GM12878 (cell line): ENCODE results near the gene MYRFL. TPM values are rescaled to one million over a fixed set of nuclear protein-coding genes. Genes with fewer than 3 reads are reported as not detected.

ENCODE experiments used
- ATAC-seq: fragments of 200-7000 bp; cut with Tn5 transposase; 3 replicates; pipeline ENCODE4 v1.9.1; 2020; ENCODE audit warnings: mild to moderate bottlenecking, moderate library complexity
- BruUV-seq: library from RNA; stranded (reverse); fragments of 400-500 nt; replicated peaks from 2 replicates; lab custom pipeline; 2021; lab: Mats Ljungman, UMichigan
- CTCF ChIA-PET: fragments of 300-600 bp; sonication (Branson Sonifier 250); formaldehyde crosslinking; extraction: SDS; loops from one replicate; lab custom pipeline; 2021; ENCODE audit warnings: inconsistent platforms; lab: Yijun Ruan, JAX
- POLR2A ChIA-PET: fragments of 350-600 bp; formaldehyde crosslinking; extraction: SDS; loops from one replicate; lab custom pipeline; 2021; ENCODE audit warnings: inconsistent platforms; lab: Charles Lee
- RAD21 ChIA-PET: fragments of 300-600 bp; sonication (Branson Sonifier 250); formaldehyde crosslinking; loops from one replicate; lab custom pipeline; 2023; ENCODE audit warnings: antibody characterized with exemption; ENCODE audit not compliant: unreplicated experiment; lab: Charles Lee
- SMC1A ChIA-PET: fragments of 300-600 bp; sonication (Branson Sonifier 250); formaldehyde crosslinking; loops from one replicate; lab custom pipeline; 2023; ENCODE audit not compliant: unreplicated experiment, uncharacterized antibody; lab: Charles Lee
- DNase-seq: peaks from one replicate; pipeline ENCODE4 v3.0.0-alpha.2; 2011; ENCODE audit warnings: low read depth, low spot score
- FAIRE-seq: peaks from 3 replicates; lab custom pipeline; 2011; peaks lifted over from hg19 to GRCh38; lab: Jason Lieb, UNC
- H2AFZ ChIP-seq: 2 replicates; pipeline ENCODE4 v1.6.0; 2011; ENCODE audit warnings: low read depth, low read length, control low read depth; ENCODE audit not compliant: control insufficient read depth
- H3K27ac ChIP-seq: 2 replicates; pipeline ENCODE4 v1.5.1; 2011; ENCODE audit warnings: control low read depth; ENCODE audit not compliant: control insufficient read depth, insufficient read depth
- H3K27me3 ChIP-seq, 2 experiments: replicated peaks in 1 of 2; 2 replicates each; pipeline versions ENCODE4 v1.6.0 to v1.6.1; 2011; ENCODE audit warnings: low read length in 1 of 2; ENCODE audit not compliant: control insufficient read depth in 2 of 2, insufficient read depth in 2 of 2
- H3K36me3 ChIP-seq, 2 experiments: 2 replicates each; pipeline ENCODE4 v1.5.1; 2011; ENCODE audit warnings: low read length in 1 of 2; ENCODE audit not compliant: control insufficient read depth in 2 of 2, insufficient read depth in 2 of 2
- H3K4me1 ChIP-seq: 2 replicates; pipeline ENCODE4 v1.6.1; 2011; ENCODE audit warnings: mild to moderate bottlenecking, low read length, moderate library complexity, mixed read lengths; ENCODE audit not compliant: control insufficient read depth, insufficient read depth
- H3K4me2 ChIP-seq: 2 replicates; pipeline ENCODE4 v1.6.0; 2011; ENCODE audit warnings: control low read depth; ENCODE audit not compliant: control insufficient read depth, insufficient read depth
- H3K4me3 ChIP-seq: fragments of 200-600 bp; sonication (generic); 2 replicates; pipeline ENCODE4 v1.5.1; 2016
- H3K79me2 ChIP-seq: 2 replicates; pipeline ENCODE4 v1.6.0; 2011; ENCODE audit warnings: low read length; ENCODE audit not compliant: control insufficient read depth, insufficient read depth
- H3K9ac ChIP-seq: 2 replicates; pipeline ENCODE4 v1.8.0; 2011; ENCODE audit warnings: low read length, control low read depth, mixed read lengths; ENCODE audit not compliant: control insufficient read depth, insufficient read depth
- H3K9me3 ChIP-seq: replicated peaks from 3 replicates; pipeline ENCODE4 v1.5.1; 2011; ENCODE audit warnings: mild to moderate bottlenecking, low read length; ENCODE audit not compliant: control insufficient read depth, insufficient read depth
- H4K20me1 ChIP-seq: 2 replicates; pipeline ENCODE4 v1.6.0; 2011; ENCODE audit not compliant: control insufficient read depth, insufficient read depth
- BMI1 ChIP-seq: fragments of 450-650 bp; IDR thresholded peaks from 2 replicates; pipeline ENCODE4 v1.6.1; 2016; ENCODE audit warnings: mild to moderate bottlenecking, moderate library complexity, borderline replicate concordance
- EP300 ChIP-seq, 2 experiments: fragments of 150-350 bp in 1 of 2; IDR thresholded peaks; 2 replicates each; pipeline ENCODE4 v1.6.1; 2011 to 2012; ENCODE audit warnings: low read depth in 2 of 2, low read length in 2 of 2, borderline replicate concordance in 1 of 2, improper control_type of control experiment in 1 of 2, inconsistent platforms in 1 of 2; ENCODE audit not compliant: control insufficient read depth in 1 of 2
- FOXM1 ChIP-seq: IDR thresholded peaks from 2 replicates; pipeline ENCODE4 v1.6.1; 2012; ENCODE audit warnings: low read depth, mild to moderate bottlenecking, inconsistent platforms, low read length, moderate library complexity
- GATAD2B ChIP-seq: fragments of 450-650 bp; conservative IDR thresholded peaks from 2 replicates; pipeline ENCODE4 v1.6.1; 2017; ENCODE audit warnings: low read depth, mild to moderate bottlenecking, moderate library complexity
- HDAC2 ChIP-seq: fragments of 200-600 bp; sonication (generic); IDR thresholded peaks from 2 replicates; pipeline ENCODE4 v1.6.1; 2017
- MYB ChIP-seq: fragments of 150-350 bp; IDR thresholded peaks from 2 replicates; pipeline ENCODE4 v1.6.1; 2014; ENCODE audit warnings: mild to moderate bottlenecking, low read depth, low read length, borderline replicate concordance
- MYC ChIP-seq: IDR thresholded peaks from 2 replicates; pipeline ENCODE4 v1.6.1; 2011; ENCODE audit warnings: mild to moderate bottlenecking, low read length, moderate library complexity, inconsistent platforms; ENCODE audit not compliant: insufficient read depth, insufficient replicate concordance, insufficient read length, severe bottlenecking
- NR2F1 ChIP-seq: fragments of 450-650 bp; conservative IDR thresholded peaks from 2 replicates; pipeline ENCODE4 v1.6.1; 2017; ENCODE audit warnings: mild to moderate bottlenecking
- NRF1 ChIP-seq: conservative IDR thresholded peaks from 2 replicates; pipeline ENCODE4 v1.6.1; 2011; ENCODE audit warnings: mild to moderate bottlenecking, low read depth, low read length, improper control_type of control experiment
- POLR2AphosphoS2 ChIP-seq: IDR thresholded peaks from 2 replicates; pipeline ENCODE4 v1.6.1; 2011; ENCODE audit warnings: low read depth, mild to moderate bottlenecking, low read length, improper control_type of control experiment, moderate library complexity
- POLR2AphosphoS5 ChIP-seq: IDR thresholded peaks from 2 replicates; pipeline ENCODE4 v1.6.1; 2011; ENCODE audit warnings: mild to moderate bottlenecking, low read length, inconsistent platforms
- RB1 ChIP-seq: fragments of 450-650 bp; formaldehyde crosslinking; IDR thresholded peaks from 2 replicates; pipeline ENCODE4 v1.6.1; 2017; ENCODE audit warnings: mild to moderate bottlenecking, borderline replicate concordance
- SUZ12 ChIP-seq: fragments of 200-600 bp; sonication (generic); IDR thresholded peaks from one replicate; pipeline ENCODE4 v1.6.1; 2018; ENCODE audit warnings: antibody characterized with exemption, mild to moderate bottlenecking; ENCODE audit not compliant: unreplicated experiment
- ZNF207 ChIP-seq: fragments of 450-650 bp; IDR thresholded peaks from 2 replicates; pipeline ENCODE4 v1.6.1; 2014; ENCODE audit warnings: antibody characterized with exemption, mild to moderate bottlenecking, borderline replicate concordance
- WGBS: methylation state at CpG from one replicate; pipeline ENCODE4 v1.1.6; 2016; ENCODE audit warnings: low lambda C conversion rate; ENCODE audit not compliant: insufficient replicate concordance, insufficient coverage; ENCODE audit errors: missing lambda C conversion rate; 5-methylcytosine and 5-hydroxymethylcytosine counted together
- in situ Hi-C: fragments of 300-500 bp; cut with MboI; formaldehyde crosslinking; loops from 9 replicates; pipeline ENCODE4 v1.14.3; 2018; ENCODE audit warnings: mixed read lengths
- intact Hi-C: fragments of 100-400 bp; cut with micrococcal nuclease; formaldehyde crosslinking; loops from one replicate; pipeline ENCODE4 v1.14.2; 2022; ENCODE audit not compliant: unreplicated experiment
- polyA plus RNA-seq, 11 experiments: library from polyadenylated mRNA; depleted of rRNA in 4 of 11; unstranded in 6 of 11; stranded (reverse) in 5 of 11; fragments of >200 nt; fragmentation: Nextera tagmentation in 4 of 11; fragmentation: Illumina TruSeq in 1 of 11; extraction: Ambion mirVana in 4 of 11; extraction: Trizol in 1 of 11; gene quantifications; 1 replicate in 1 of 11; 2 replicates in 10 of 11; pipeline versions ENCODE4 v1.2.1 to v1.2.3, GENCODE V29; 2011 to 2016; ENCODE audit warnings: inconsistent platforms in 2 of 11, missing spikeins in 2 of 11, low read depth in 1 of 11
- total RNA-seq, 4 experiments: library from RNA; depleted of rRNA in 3 of 4; stranded (reverse); fragments of >200 nt in 3 of 4; fragmentation: Illumina TruSeq in 1 of 4; extraction: Trizol in 1 of 4; gene quantifications; 2 replicates each; pipeline versions ENCODE4 v1.2.1 to v1.2.3, GENCODE V29; 2013 to 2021
- TF ChIP-seq, protein P1 (sequence below): IDR thresholded peaks from 2 replicates; pipeline ENCODE4 v1.6.1; 2011; ENCODE audit warnings: mild to moderate bottlenecking, low read depth, low read length, moderate library complexity; ENCODE audit not compliant: insufficient replicate concordance

Gene MYRFL
- total and polyA plus RNA-seq, 10 of the 15 experiments (the other 5 are each of a cell fraction or from before 2014, with no cell fraction given) = 0.24 to 1.8 (median 0.64) TPM

- no TSS peak for BruUV-seq
- no peaks in the 10 kb centered on the region for H4K20me1 ChIP-seq
- no peak overlapping the region for H3K27ac ChIP-seq
- no peaks in the 10 kb centered on the region for H3K27me3 ChIP-seq
- intact Hi-C loops = no loop called here
- no peak overlapping the region for H3K4me3 ChIP-seq
- no peaks in the 10 kb centered on the region for H3K36me3 ChIP-seq
- TF ChIP-seq MYC (no peak), EP300 (IDR thresholded peaks at IDR 0.05; ENCODE audit: borderline replicate concordance in 1 of 2, control insufficient read depth in 1 of 2, low read depth in 2 of 2, low read length in 2 of 2) (no peak)
- H3K4me2 ChIP-seq = no peak overlapping the region
- RAD21 ChIA-PET = no interaction called here
- no peaks in the 10 kb centered on the region; the same call in 2 of the 3 replicates for H3K9me3 ChIP-seq
- no peak overlapping the region for H2AFZ ChIP-seq
- in situ Hi-C loops = no loop called here
- ATAC-seq = no peak
- no peak for DNase-seq
- H3K9ac ChIP-seq = no peak overlapping the region
- no peaks in the 10 kb centered on the region for H3K79me2 ChIP-seq
- WGBS = 54% methylated on average over 6 of the region's 6 CpGs
- FAIRE-seq = no peak
- H3K4me1 ChIP-seq = no peaks in the 10 kb centered on the region
- POLR2A ChIA-PET = interaction anchor here (0.6 kb wide), 1 partner anchor 943 kb away, joined by 3 read pairs; no protein-coding TSS in a partner anchor
- CTCF ChIA-PET = no interaction called here
- SMC1A ChIA-PET = interaction anchor here (1.2 kb wide), 1 partner anchor 138 kb away, joined by 3 read pairs; no protein-coding TSS in a partner anchor
Observed at GRCh38 chr12:69994724-69995173, 169.7 kb downstream of the MYRFL start.

GRCh38 chr12:69996241-69996640 is 171.2 kb downstream of the MYRFL start:
- Histone ChIP-seq H3K4me2 (no peak overlapping the region), H3K79me2 (no peaks in the 10 kb centered on the region), H4K20me1 (no peaks in the 10 kb centered on the region), H3K36me3 (no peaks in the 10 kb centered on the region), H3K4me3 (no peak overlapping the region)
- ChIA-PET SMC1A (no interaction called here), CTCF (no interaction called here)
- DNase-seq (no peak), FAIRE-seq (no peak), ATAC-seq (no peak)
- intact Hi-C loops = no loop called here
- TF ChIP-seq MYB (no peak), FOXM1 (no peak), NR2F1 (no peak), NRF1 (no peak), POLR2AphosphoS5 (no peak), ZNF207 (no peak), GATAD2B (no peak), HDAC2 (no peak), POLR2AphosphoS2 (no peak), RB1 (no peak), BMI1 (no peak), SUZ12 (no peak), MYC (no peak)
- TF ChIP-seq, protein P1, sequence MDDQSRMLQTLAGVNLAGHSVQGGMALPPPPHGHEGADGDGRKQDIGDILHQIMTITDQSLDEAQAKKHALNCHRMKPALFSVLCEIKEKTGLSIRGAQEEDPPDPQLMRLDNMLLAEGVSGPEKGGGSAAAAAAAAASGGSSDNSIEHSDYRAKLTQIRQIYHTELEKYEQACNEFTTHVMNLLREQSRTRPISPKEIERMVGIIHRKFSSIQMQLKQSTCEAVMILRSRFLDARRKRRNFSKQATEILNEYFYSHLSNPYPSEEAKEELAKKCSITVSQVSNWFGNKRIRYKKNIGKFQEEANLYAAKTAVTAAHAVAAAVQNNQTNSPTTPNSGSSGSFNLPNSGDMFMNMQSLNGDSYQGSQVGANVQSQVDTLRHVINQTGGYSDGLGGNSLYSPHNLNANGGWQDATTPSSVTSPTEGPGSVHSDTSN = no peak
- TF ChIP-seq, all 136 proteins: peak for 0
- in situ Hi-C loops = no loop called here
- no TSS peak for BruUV-seq
- ChIA-PET POLR2A (no interaction called here), RAD21 (no interaction called here)
- Histone ChIP-seq H3K4me1 (no peaks in the 10 kb centered on the region), H3K27me3 (no peaks in the 10 kb centered on the region), H3K9me3 (no peaks in the 10 kb centered on the region; the same call in 2 of the 3 replicates), H3K9ac (no peak overlapping the region), H2AFZ (no peak overlapping the region), H3K27ac (no peak overlapping the region)
- WGBS = 0% methylated on average over 2 of the region's 2 CpGs
